ENCODE results near the gene EFL1. TPM values are rescaled to one million over a fixed set of nuclear protein-coding genes. Genes with fewer than 3 reads are reported as not detected.

EFL1 gene
- polyA plus RNA-seq, 2 donors = 2.6 to 7.5 TPM

DNA sequence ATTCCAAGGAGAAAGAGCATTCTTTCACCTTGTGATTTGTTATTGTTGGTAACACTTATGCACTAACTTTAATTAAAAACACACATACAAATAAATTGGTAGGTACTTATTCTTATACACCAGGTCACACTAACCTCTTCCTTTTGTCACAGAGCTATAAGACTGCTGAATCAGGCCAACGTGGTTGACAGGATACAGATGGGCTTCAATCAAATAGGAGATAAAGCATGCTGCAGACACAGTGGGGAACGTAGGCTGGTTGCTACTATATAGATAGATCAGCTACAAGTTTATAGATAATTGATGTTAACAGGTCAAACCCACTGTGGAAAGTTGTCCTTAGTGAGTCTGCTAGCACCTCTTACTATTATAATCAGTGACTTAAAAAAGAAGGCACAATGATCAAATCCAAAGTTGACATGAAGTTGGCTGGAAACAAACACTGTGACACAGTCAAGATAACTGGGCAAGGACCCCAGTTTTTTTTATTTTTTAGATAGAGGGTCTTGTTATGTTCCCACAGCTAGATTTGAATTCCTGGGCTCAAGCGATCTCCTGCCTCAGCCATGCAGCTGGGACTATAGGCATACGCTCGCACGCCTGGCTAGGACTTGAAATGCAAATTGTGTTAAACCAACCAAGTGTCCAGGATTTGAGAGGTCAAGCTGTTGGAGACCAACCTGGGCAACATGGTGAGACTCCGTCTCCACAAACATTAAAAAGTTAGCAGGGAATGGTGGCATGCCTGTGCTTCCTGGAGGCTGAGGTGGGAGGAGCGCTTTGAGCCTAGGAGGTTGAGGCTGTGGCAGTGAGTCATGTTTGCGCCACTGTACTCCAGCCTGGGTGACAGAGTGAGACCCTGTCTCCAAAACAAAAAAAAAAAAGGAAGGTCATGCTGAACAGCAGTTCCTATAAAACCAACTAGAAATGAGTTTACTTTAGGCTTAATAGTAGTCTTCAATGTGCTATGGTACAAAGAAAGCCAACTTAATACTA is 118.8 kb downstream of the EFL1 start:
- H3K4me1 ChIP-seq (ENCODE audit: control insufficient read depth in 2 of 2, insufficient read depth in 2 of 2, low read length in 1 of 2) = peaks cover 0 to 3% of the 10 kb centered on the region in 2 donors
- 91 to 92% methylated on average over 9 of the region's 9 CpGs for WGBS, 2 donors
- H3K27me3 ChIP-seq (ENCODE audit: control insufficient read depth in 1 of 2, insufficient read depth in 2 of 2, low read length in 2 of 2) = no peaks in the 10 kb centered on the region
- H3K27ac ChIP-seq (ENCODE audit: low read depth in 2 of 2, low read length in 1 of 2) = no peak overlapping the region
- no peak overlapping the region for H3K4me3 ChIP-seq (ENCODE audit: low read depth in 1 of 2, low read length in 2 of 2)
- H3K36me3 ChIP-seq (ENCODE audit: control insufficient read depth in 2 of 2, insufficient read depth in 2 of 2, low read length in 1 of 2) = peaks cover 0 to 3% of the 10 kb centered on the region in 2 donors
- no peaks in the 10 kb centered on the region for H3K9me3 ChIP-seq (ENCODE audit: control insufficient read depth in 2 of 2, insufficient read depth in 1 of 2, low read depth in 1 of 2, low read length in 1 of 2)

DNA sequence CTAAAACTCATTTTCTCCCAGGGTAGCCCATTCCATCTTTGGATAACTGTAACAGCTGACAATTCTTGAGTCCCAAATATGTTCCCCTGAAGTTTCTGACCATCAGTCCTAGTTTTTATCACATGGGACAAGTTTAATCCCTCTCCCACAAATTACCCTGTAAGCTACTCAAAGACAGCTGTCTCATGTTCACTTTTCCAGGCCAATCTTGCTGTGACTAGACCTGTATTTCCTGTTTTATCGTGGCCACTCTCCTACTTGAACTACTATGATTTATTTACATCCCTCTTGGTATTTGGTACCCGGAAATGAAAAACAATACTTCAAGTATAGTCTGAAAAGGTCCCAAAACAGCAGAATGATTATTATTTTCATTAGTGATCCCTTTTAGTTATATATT is 121.6 kb downstream of the EFL1 start:
- H3K27ac ChIP-seq (ENCODE audit: low read depth in 2 of 2, low read length in 1 of 2) = no peak overlapping the region
- 30% methylated on average over 2 of the region's 2 CpGs for WGBS, 2 donors
- H3K4me1 ChIP-seq (ENCODE audit: control insufficient read depth in 2 of 2, insufficient read depth in 2 of 2, low read length in 1 of 2) = peaks cover 0 to 3% of the 10 kb centered on the region in 2 donors
- peaks cover 3% of the 10 kb centered on the region in 2 donors for H3K36me3 ChIP-seq (ENCODE audit: control insufficient read depth in 2 of 2, insufficient read depth in 2 of 2, low read length in 1 of 2)
- H3K9me3 ChIP-seq (ENCODE audit: control insufficient read depth in 2 of 2, insufficient read depth in 1 of 2, low read depth in 1 of 2, low read length in 1 of 2) = no peaks in the 10 kb centered on the region
- no peaks in the 10 kb centered on the region for H3K27me3 ChIP-seq (ENCODE audit: control insufficient read depth in 1 of 2, insufficient read depth in 2 of 2, low read length in 2 of 2)
- no peak overlapping the region for H3K4me3 ChIP-seq (ENCODE audit: low read depth in 1 of 2, low read length in 2 of 2)

DNA sequence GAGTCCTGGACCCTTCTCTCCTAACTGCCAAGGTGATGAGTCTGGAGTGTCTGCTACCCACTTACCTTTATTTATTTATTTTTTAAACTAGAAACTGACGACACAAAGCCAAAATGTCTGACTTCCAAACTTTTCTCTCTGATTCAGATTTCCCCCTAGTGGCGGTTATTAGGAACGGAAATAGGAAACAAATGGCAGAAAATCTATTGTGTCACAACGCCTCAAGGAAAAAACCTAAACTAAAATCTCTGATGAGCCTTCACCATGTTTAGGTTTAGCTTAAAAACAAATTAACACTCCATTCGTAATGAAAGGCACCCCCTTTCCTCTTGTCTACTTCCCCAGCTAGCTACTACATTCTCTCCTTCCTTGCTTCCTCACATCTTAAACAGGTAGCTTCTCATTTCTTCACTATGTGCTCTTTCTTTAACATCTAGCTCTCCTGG is 122.7 kb downstream of the EFL1 start:
- no peak overlapping the region for H3K27ac ChIP-seq (ENCODE audit: low read depth in 2 of 2, low read length in 1 of 2)
- no peak overlapping the region for H3K4me3 ChIP-seq (ENCODE audit: low read depth in 1 of 2, low read length in 2 of 2)
- WGBS, 2 donors = 6 to 11% methylated on average over 5 of the region's 5 CpGs
- no peaks in the 10 kb centered on the region for H3K27me3 ChIP-seq (ENCODE audit: control insufficient read depth in 1 of 2, insufficient read depth in 2 of 2, low read length in 2 of 2)
- peaks cover 0 to 3% of the 10 kb centered on the region in 2 donors for H3K4me1 ChIP-seq (ENCODE audit: control insufficient read depth in 2 of 2, insufficient read depth in 2 of 2, low read length in 1 of 2)
- no peaks in the 10 kb centered on the region for H3K9me3 ChIP-seq (ENCODE audit: control insufficient read depth in 2 of 2, insufficient read depth in 1 of 2, low read depth in 1 of 2, low read length in 1 of 2)
- H3K36me3 ChIP-seq (ENCODE audit: control insufficient read depth in 2 of 2, insufficient read depth in 2 of 2, low read length in 1 of 2) = peaks cover 3% of the 10 kb centered on the region in 2 donors

DNA sequence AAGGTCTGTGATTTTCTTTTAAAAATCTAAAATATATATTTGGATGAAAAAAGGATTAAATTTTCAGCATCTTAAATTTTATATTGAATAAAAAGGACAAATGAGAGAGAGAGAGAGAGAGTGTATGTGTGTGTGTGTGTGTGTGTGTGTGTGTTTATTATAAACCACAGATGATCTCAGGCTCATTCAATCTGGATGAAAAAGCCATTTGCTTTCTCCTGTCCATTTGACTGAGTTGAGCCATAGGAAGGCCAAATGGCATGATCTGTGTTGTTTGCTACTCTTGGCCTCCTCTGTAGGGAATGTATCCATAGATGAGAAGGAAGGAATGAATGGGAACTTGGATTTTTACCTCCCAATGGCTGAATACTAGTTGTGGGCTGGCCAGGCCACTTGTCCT is 124.2 kb downstream of the EFL1 start:
- Histone ChIP-seq H3K36me3 (ENCODE audit: control insufficient read depth in 2 of 2, insufficient read depth in 2 of 2, low read length in 1 of 2) (peaks cover under 1 to 8% of the 10 kb centered on the region in 2 donors), H3K4me1 (ENCODE audit: control insufficient read depth in 2 of 2, insufficient read depth in 2 of 2, low read length in 1 of 2) (peaks cover 0 to 3% of the 10 kb centered on the region in 2 donors), H3K9me3 (ENCODE audit: control insufficient read depth in 2 of 2, insufficient read depth in 1 of 2, low read depth in 1 of 2, low read length in 1 of 2) (no peaks in the 10 kb centered on the region), H3K27me3 (ENCODE audit: control insufficient read depth in 1 of 2, insufficient read depth in 2 of 2, low read length in 2 of 2) (no peaks in the 10 kb centered on the region), H3K27ac (ENCODE audit: low read depth in 2 of 2, low read length in 1 of 2) (no peak overlapping the region), H3K4me3 (ENCODE audit: low read depth in 1 of 2, low read length in 2 of 2) (no peak overlapping the region)

DNA sequence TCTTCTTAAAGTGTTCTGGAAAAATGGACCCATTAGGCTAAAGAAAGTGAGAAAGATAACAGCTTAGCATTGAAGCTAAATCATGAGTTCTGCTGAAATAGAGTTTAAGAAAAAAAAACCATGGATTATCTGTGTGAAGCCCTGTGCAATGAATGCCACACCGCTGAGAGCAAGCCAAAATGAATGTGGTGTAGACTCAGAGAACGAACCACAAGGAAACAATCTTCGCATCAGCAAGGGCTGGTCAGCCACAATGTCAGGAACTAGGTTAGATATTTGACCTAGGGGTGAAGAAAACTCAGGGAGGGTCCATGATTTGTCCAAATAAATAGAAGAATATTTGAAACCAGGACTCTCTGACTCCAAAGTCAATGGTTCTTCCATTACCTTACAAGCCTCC is 125.3 kb downstream of the EFL1 start:
- H3K27ac ChIP-seq (ENCODE audit: low read depth in 2 of 2, low read length in 1 of 2) = no peak overlapping the region
- WGBS, 2 donors = 94 to 99% methylated on average over 3 of the region's 3 CpGs
- no peaks in the 10 kb centered on the region for H3K9me3 ChIP-seq (ENCODE audit: control insufficient read depth in 2 of 2, insufficient read depth in 1 of 2, low read depth in 1 of 2, low read length in 1 of 2)
- H3K4me1 ChIP-seq (ENCODE audit: control insufficient read depth in 2 of 2, insufficient read depth in 2 of 2, low read length in 1 of 2) = peaks cover 0 to 3% of the 10 kb centered on the region in 2 donors
- H3K36me3 ChIP-seq (ENCODE audit: control insufficient read depth in 2 of 2, insufficient read depth in 2 of 2, low read length in 1 of 2) = peaks cover 0 to 11% of the 10 kb centered on the region in 2 donors
- no peaks in the 10 kb centered on the region for H3K27me3 ChIP-seq (ENCODE audit: control insufficient read depth in 1 of 2, insufficient read depth in 2 of 2, low read length in 2 of 2)
- no peak overlapping the region for H3K4me3 ChIP-seq (ENCODE audit: low read depth in 1 of 2, low read length in 2 of 2)

DNA sequence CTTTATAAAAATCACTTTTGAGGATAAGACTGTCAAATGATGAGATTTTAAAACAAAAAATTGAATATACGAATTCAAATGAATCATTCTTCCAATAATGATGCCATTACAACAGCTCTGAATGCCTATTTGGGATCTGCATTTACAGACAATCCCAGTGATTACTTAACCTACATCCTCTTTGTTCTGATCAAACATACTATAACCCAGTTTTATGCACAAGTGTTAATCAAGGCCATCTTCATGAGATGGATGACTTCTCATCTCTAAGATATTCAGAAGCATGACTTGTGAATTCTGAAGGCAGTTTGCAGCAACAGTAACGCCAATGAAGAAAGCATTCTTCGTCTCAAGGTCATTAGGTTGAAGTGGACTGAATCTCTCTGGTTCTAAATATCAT is 126.4 kb downstream of the EFL1 start:
- H3K27ac ChIP-seq (ENCODE audit: low read depth in 2 of 2, low read length in 1 of 2) = no peak overlapping the region
- H3K36me3 ChIP-seq (ENCODE audit: control insufficient read depth in 2 of 2, insufficient read depth in 2 of 2, low read length in 1 of 2) = peaks cover 0 to 11% of the 10 kb centered on the region in 2 donors
- H3K9me3 ChIP-seq (ENCODE audit: control insufficient read depth in 2 of 2, insufficient read depth in 1 of 2, low read depth in 1 of 2, low read length in 1 of 2) = no peaks in the 10 kb centered on the region
- no peaks in the 10 kb centered on the region for H3K27me3 ChIP-seq (ENCODE audit: control insufficient read depth in 1 of 2, insufficient read depth in 2 of 2, low read length in 2 of 2)
- WGBS, 2 donors = 96% methylated on average over 3 of the region's 3 CpGs
- no peak overlapping the region for H3K4me3 ChIP-seq (ENCODE audit: low read depth in 1 of 2, low read length in 2 of 2)
- no peaks in the 10 kb centered on the region for H3K4me1 ChIP-seq (ENCODE audit: control insufficient read depth in 2 of 2, insufficient read depth in 2 of 2, low read length in 1 of 2)

DNA sequence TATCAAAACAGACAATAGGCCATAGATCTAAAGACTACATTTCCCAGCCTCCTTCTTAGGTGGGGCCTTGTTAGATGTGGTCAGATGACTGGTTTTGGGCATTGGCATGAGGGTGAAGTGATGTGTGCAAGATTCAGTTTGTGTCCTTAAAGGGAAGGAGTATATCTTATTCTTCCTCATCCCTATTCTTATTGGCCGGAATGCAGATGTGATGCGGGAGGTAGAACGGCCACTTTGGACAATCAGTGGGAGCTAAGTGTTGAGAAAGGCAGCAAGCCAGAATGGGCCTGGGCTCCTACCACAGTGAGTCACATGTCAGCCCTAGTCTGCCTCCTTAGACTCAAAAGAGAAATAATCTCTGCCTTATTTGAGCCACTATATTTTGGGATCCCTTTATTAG is 126.9 kb downstream of the EFL1 start:
- no peak overlapping the region for H3K4me3 ChIP-seq (ENCODE audit: low read depth in 1 of 2, low read length in 2 of 2)
- no peaks in the 10 kb centered on the region for H3K9me3 ChIP-seq (ENCODE audit: control insufficient read depth in 2 of 2, insufficient read depth in 1 of 2, low read depth in 1 of 2, low read length in 1 of 2)
- 99 to 100% methylated on average over 3 of the region's 3 CpGs for WGBS, 2 donors
- H3K27me3 ChIP-seq (ENCODE audit: control insufficient read depth in 1 of 2, insufficient read depth in 2 of 2, low read length in 2 of 2) = no peaks in the 10 kb centered on the region
- H3K4me1 ChIP-seq (ENCODE audit: control insufficient read depth in 2 of 2, insufficient read depth in 2 of 2, low read length in 1 of 2) = no peaks in the 10 kb centered on the region
- H3K36me3 ChIP-seq (ENCODE audit: control insufficient read depth in 2 of 2, insufficient read depth in 2 of 2, low read length in 1 of 2) = peaks cover 0 to 11% of the 10 kb centered on the region in 2 donors
- no peak overlapping the region for H3K27ac ChIP-seq (ENCODE audit: low read depth in 2 of 2, low read length in 1 of 2)

DNA sequence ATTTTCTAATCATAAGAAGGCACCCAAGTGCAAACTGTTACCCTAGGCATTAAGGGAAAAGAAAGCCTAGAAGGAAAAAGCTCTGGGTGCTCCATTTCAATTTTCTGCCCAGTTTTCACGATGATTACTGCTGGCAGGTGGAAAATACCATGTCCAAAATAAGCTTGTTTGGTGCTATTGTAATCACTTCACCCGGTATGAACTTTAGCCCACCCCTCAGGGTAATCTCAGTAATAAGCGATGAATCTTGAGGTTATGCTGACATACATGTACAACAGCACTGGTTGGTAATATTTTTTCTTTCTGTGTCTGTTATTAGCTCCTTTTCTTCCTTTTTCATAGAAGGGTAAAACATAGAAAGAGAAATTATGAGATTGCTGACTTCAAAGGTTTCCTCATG is 128.1 kb downstream of the EFL1 start:
- Histone ChIP-seq H3K27me3 (ENCODE audit: control insufficient read depth in 1 of 2, insufficient read depth in 2 of 2, low read length in 2 of 2) (no peaks in the 10 kb centered on the region), H3K4me1 (ENCODE audit: control insufficient read depth in 2 of 2, insufficient read depth in 2 of 2, low read length in 1 of 2) (no peaks in the 10 kb centered on the region), H3K4me3 (ENCODE audit: low read depth in 1 of 2, low read length in 2 of 2) (no peak overlapping the region), H3K36me3 (ENCODE audit: control insufficient read depth in 2 of 2, insufficient read depth in 2 of 2, low read length in 1 of 2) (peaks cover 0 to 11% of the 10 kb centered on the region in 2 donors), H3K27ac (ENCODE audit: low read depth in 2 of 2, low read length in 1 of 2) (no peak overlapping the region), H3K9me3 (ENCODE audit: control insufficient read depth in 2 of 2, insufficient read depth in 1 of 2, low read depth in 1 of 2, low read length in 1 of 2) (no peaks in the 10 kb centered on the region)
- WGBS, 2 donors = 95 to 97% methylated on average over 3 of the region's 3 CpGs

DNA sequence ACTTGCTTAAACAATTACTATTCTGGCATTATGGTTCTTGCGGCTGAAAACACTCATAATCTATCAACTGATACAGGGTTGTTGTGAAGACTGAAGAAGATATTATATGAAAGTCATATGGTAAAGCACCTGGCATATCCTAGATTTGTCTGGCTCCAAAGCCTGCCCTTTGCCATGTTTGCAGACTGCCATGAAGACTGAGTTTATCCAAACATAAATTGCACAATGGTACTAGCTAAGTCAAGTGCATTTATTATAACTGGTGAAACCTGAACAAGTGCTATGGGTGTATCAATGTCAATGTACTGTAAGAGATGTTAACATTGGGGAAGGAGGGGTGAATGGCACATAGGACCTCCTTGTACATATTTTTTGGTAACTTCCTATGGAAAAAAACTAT is 129.3 kb downstream of the EFL1 start:
- Histone ChIP-seq H3K27me3 (ENCODE audit: control insufficient read depth in 1 of 2, insufficient read depth in 2 of 2, low read length in 2 of 2) (no peaks in the 10 kb centered on the region), H3K36me3 (ENCODE audit: control insufficient read depth in 2 of 2, insufficient read depth in 2 of 2, low read length in 1 of 2) (peaks cover 0 to 8% of the 10 kb centered on the region in 2 donors), H3K27ac (ENCODE audit: low read depth in 2 of 2, low read length in 1 of 2) (peak overlapping the region; percentile 9 to 39), H3K4me3 (ENCODE audit: low read depth in 1 of 2, low read length in 2 of 2) (no peak overlapping the region), H3K9me3 (ENCODE audit: control insufficient read depth in 2 of 2, insufficient read depth in 1 of 2, low read depth in 1 of 2, low read length in 1 of 2) (no peaks in the 10 kb centered on the region), H3K4me1 (ENCODE audit: control insufficient read depth in 2 of 2, insufficient read depth in 2 of 2, low read length in 1 of 2) (no peaks in the 10 kb centered on the region)
- 94 to 100% methylated on average over 1 of the region's 1 CpG for WGBS, 2 donors

DNA sequence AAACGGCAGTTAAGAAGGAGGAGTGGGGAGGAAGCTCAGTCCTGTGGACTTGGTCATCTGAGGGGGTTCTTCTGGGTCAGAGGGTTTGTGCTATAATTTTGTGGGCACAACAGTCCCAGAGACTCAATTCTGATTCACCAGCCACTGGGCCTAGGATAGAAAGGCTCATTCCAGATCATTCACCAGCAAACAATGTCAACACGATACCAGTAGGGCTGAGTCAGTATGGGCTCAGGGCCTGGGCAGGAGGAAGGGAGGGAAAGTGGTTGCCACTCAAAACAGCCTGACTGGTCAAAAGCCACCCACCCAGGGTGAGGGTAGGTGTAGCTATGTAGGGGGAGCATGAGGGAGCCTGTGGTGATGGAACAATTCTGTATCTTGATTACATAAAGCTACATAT is 129.8 kb downstream of the EFL1 start:
- no peaks in the 10 kb centered on the region for H3K4me1 ChIP-seq (ENCODE audit: control insufficient read depth in 2 of 2, insufficient read depth in 2 of 2, low read length in 1 of 2)
- H3K9me3 ChIP-seq (ENCODE audit: control insufficient read depth in 2 of 2, insufficient read depth in 1 of 2, low read depth in 1 of 2, low read length in 1 of 2) = no peaks in the 10 kb centered on the region
- H3K27ac ChIP-seq (ENCODE audit: low read depth in 2 of 2, low read length in 1 of 2) = peak overlapping the region in 1 of 2 donors; percentile 39
- 76 to 81% methylated on average over 2 of the region's 2 CpGs for WGBS, 2 donors
- H3K36me3 ChIP-seq (ENCODE audit: control insufficient read depth in 2 of 2, insufficient read depth in 2 of 2, low read length in 1 of 2) = peaks cover 0 to 8% of the 10 kb centered on the region in 2 donors
- H3K4me3 ChIP-seq (ENCODE audit: low read depth in 1 of 2, low read length in 2 of 2) = no peak overlapping the region
- H3K27me3 ChIP-seq (ENCODE audit: control insufficient read depth in 1 of 2, insufficient read depth in 2 of 2, low read length in 2 of 2) = no peaks in the 10 kb centered on the region
